ENCODE measurements around the gene LAMB2. TPM values are rescaled to one million over a fixed set of nuclear protein-coding genes. Genes with fewer than 3 reads are reported as not detected.

LAMB2 gene
- total and polyA plus RNA-seq, 10 of the 15 experiments (the other 5 are each of a cell fraction or from before 2014, with no cell fraction given) = 0.13 to 3.2 (median 0.64) TPM; not detected in 3

DNA sequence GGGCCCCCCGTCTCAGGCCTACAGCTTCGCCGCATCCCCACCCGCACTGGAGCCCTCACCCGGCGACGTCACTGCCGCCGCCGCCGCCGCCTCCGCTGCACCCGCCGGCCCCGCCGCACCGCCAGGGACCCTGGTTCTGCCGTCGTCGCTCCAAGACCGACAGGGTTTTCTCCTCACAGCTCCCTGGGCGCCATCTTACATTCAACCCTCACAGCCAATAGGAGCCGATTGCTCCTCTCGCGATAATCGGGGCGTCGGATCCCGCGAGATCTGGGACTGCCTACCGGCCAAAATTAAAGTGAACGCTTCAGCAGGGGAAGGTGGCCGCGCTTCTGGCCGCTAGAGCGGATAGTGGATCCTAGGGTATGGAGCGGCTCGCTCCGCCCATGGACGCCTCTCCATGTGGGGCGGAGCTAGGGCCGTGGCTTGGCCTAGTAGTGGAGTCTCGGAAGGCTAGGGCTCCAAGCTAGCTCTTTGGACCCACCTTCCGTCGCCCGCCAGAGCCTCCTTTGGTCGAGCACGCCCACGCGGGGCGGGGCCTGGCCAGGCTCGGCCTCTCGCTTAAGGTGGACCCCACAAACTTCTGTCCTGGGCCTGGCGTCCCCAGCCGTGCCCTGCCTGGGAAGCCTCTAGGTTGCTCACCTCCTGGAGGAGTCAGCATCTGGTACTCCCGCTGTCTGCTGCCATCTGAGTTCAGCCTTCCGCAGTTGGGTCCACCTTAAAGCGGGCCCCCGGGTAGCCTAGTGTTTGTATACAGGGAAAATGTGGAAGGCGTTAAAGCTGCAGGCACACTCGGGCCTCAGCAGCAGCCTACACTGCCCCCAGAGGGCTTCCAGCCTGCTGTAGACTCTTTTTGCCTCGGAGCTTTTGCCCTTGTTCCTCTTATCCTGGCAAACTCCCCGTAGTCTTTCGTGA, 38.7 kb downstream of the LAMB2 start, which contains the start of gene QRICH1 (continued):
- TF ChIP-seq, protein P1, sequence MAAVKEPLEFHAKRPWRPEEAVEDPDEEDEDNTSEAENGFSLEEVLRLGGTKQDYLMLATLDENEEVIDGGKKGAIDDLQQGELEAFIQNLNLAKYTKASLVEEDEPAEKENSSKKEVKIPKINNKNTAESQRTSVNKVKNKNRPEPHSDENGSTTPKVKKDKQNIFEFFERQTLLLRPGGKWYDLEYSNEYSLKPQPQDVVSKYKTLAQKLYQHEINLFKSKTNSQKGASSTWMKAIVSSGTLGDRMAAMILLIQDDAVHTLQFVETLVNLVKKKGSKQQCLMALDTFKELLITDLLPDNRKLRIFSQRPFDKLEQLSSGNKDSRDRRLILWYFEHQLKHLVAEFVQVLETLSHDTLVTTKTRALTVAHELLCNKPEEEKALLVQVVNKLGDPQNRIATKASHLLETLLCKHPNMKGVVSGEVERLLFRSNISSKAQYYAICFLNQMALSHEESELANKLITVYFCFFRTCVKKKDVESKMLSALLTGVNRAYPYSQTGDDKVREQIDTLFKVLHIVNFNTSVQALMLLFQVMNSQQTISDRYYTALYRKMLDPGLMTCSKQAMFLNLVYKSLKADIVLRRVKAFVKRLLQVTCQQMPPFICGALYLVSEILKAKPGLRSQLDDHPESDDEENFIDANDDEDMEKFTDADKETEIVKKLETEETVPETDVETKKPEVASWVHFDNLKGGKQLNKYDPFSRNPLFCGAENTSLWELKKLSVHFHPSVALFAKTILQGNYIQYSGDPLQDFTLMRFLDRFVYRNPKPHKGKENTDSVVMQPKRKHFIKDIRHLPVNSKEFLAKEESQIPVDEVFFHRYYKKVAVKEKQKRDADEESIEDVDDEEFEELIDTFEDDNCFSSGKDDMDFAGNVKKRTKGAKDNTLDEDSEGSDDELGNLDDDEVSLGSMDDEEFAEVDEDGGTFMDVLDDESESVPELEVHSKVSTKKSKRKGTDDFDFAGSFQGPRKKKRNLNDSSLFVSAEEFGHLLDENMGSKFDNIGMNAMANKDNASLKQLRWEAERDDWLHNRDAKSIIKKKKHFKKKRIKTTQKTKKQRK (IDR thresholded peaks at IDR 0.05; ENCODE audit: low read depth, low read length) = no peak; the same call in 1 of the 2 replicates
- TF ChIP-seq NFYB (IDR thresholded peaks at IDR 0.05; ENCODE audit: insufficient read depth, low read depth, low read length) (peak; percentile 95), TBL1XR1 (IDR thresholded peaks at IDR 0.05; ENCODE audit: low read depth, low read length) (no peak; the same call in 1 of the 2 replicates), CREM (IDR thresholded peaks at IDR 0.05; ENCODE audit: low read depth) (peak; percentile 10; the same call in 1 of the 2 replicates), NFXL1 (IDR thresholded peaks at IDR 0.05; ENCODE audit: borderline replicate concordance) (no peak), IKZF1 (conservative IDR thresholded peaks at IDR 0.05) (peak; percentile 83), TCF12 (IDR thresholded peaks at IDR 0.05; ENCODE audit: low read depth, low read length) (peak; percentile 15; the same call in 1 of the 2 replicates), EED (IDR thresholded peaks at IDR 0.05; ENCODE audit: low read depth) (no peak), RUNX3 (IDR thresholded peaks at IDR 0.05; ENCODE audit: low read length) (peak; percentile 63), CBFB (IDR thresholded peaks at IDR 0.05; ENCODE audit: low read depth) (peak; percentile 100), ZZZ3 (IDR thresholded peaks at IDR 0.05; ENCODE audit: control insufficient read depth, insufficient read length, low read depth) (no peak), RBBP5 (conservative IDR thresholded peaks at IDR 0.05) (no peak), CHD4 (IDR thresholded peaks at IDR 0.05) (no peak), CBX3 (IDR thresholded peaks at IDR 0.05; ENCODE audit: borderline replicate concordance, low read depth) (no peak), ZNF207 (IDR thresholded peaks at IDR 0.05; ENCODE audit: borderline replicate concordance) (no peak)
- TF ChIP-seq, protein P2, sequence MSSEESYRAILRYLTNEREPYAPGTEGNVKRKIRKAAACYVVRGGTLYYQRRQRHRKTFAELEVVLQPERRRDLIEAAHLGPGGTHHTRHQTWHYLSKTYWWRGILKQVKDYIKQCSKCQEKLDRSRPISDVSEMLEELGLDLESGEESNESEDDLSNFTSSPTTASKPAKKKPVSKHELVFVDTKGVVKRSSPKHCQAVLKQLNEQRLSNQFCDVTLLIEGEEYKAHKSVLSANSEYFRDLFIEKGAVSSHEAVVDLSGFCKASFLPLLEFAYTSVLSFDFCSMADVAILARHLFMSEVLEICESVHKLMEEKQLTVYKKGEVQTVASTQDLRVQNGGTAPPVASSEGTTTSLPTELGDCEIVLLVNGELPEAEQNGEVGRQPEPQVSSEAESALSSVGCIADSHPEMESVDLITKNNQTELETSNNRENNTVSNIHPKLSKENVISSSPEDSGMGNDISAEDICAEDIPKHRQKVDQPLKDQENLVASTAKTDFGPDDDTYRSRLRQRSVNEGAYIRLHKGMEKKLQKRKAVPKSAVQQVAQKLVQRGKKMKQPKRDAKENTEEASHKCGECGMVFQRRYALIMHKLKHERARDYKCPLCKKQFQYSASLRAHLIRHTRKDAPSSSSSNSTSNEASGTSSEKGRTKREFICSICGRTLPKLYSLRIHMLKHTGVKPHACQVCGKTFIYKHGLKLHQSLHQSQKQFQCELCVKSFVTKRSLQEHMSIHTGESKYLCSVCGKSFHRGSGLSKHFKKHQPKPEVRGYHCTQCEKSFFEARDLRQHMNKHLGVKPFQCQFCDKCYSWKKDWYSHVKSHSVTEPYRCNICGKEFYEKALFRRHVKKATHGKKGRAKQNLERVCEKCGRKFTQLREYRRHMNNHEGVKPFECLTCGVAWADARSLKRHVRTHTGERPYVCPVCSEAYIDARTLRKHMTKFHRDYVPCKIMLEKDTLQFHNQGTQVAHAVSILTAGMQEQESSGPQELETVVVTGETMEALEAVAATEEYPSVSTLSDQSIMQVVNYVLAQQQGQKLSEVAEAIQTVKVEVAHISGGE (CRISPR knock-in tag; IDR thresholded peaks at IDR 0.05) = no peak
- TF ChIP-seq, protein P3, sequence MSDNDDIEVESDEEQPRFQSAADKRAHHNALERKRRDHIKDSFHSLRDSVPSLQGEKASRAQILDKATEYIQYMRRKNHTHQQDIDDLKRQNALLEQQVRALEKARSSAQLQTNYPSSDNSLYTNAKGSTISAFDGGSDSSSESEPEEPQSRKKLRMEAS (IDR thresholded peaks at IDR 0.05; ENCODE audit: low read depth, low read length) = no peak
- TF ChIP-seq, protein P4, sequence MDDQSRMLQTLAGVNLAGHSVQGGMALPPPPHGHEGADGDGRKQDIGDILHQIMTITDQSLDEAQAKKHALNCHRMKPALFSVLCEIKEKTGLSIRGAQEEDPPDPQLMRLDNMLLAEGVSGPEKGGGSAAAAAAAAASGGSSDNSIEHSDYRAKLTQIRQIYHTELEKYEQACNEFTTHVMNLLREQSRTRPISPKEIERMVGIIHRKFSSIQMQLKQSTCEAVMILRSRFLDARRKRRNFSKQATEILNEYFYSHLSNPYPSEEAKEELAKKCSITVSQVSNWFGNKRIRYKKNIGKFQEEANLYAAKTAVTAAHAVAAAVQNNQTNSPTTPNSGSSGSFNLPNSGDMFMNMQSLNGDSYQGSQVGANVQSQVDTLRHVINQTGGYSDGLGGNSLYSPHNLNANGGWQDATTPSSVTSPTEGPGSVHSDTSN (IDR thresholded peaks at IDR 0.05; ENCODE audit: insufficient replicate concordance, low read depth, low read length) = no peak
- TF ChIP-seq, protein P5, sequence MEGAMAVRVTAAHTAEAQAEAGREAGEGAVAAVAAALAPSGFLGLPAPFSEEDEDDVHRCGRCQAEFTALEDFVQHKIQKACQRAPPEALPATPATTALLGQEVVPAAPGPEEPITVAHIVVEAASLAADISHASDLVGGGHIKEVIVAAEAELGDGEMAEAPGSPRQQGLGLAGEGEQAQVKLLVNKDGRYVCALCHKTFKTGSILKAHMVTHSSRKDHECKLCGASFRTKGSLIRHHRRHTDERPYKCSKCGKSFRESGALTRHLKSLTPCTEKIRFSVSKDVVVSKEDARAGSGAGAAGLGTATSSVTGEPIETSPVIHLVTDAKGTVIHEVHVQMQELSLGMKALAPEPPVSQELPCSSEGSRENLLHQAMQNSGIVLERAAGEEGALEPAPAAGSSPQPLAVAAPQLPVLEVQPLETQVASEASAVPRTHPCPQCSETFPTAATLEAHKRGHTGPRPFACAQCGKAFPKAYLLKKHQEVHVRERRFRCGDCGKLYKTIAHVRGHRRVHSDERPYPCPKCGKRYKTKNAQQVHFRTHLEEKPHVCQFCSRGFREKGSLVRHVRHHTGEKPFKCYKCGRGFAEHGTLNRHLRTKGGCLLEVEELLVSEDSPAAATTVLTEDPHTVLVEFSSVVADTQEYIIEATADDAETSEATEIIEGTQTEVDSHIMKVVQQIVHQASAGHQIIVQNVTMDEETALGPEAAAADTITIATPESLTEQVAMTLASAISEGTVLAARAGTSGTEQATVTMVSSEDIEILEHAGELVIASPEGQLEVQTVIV (IDR thresholded peaks at IDR 0.05; ENCODE audit: borderline replicate concordance, partially characterized antibody) = peak; percentile 93
